HEK293 (cell line): ENCODE measurements around the gene KIAA0319L.

Experiments
- CTCF ChIA-PET: fragments of 350-600 bp; formaldehyde crosslinking; extraction: SDS; loops from one replicate; lab custom pipeline; 2021; ENCODE audit warnings: antibody characterized with exemption; lab: Yijun Ruan, JAX
- POLR2A ChIA-PET: fragments of 300-600 bp; formaldehyde crosslinking; extraction: SDS; loops from one replicate; lab custom pipeline; 2020; ENCODE audit warnings: antibody characterized with exemption, inconsistent platforms; lab: Yijun Ruan, JAX
- H3K27ac ChIP-seq: fragments of 200-500 bp; sonication (Bioruptor generic); 2 replicates; pipeline ENCODE4 v1.5.1; 2014; ENCODE audit warnings: low read depth, low read length, control low read depth, inconsistent platforms; ENCODE audit errors: extremely low read depth
- H3K36me3 ChIP-seq, 2 experiments: fragments of 200-500 bp in 1 of 2; sonication (Bioruptor generic) in 1 of 2; 1 replicate in 1 of 2; 2 replicates in 1 of 2; pipeline ENCODE4 v1.5.1; 2014 to 2017; ENCODE audit warnings: inconsistent platforms in 2 of 2, low read length in 2 of 2; ENCODE audit not compliant: control insufficient read depth in 2 of 2, insufficient read depth in 1 of 2
- H3K4me1 ChIP-seq: fragments of 200-500 bp; sonication (Bioruptor generic); 2 replicates; pipeline ENCODE4 v1.5.1; 2014; ENCODE audit warnings: mild to moderate bottlenecking, low read length, inconsistent platforms; ENCODE audit not compliant: control insufficient read depth, insufficient read depth
- H3K4me3 ChIP-seq: 2 replicates; pipeline ENCODE4 v1.5.1; 2011; ENCODE audit warnings: low read depth, mild to moderate bottlenecking, control low read depth, low read length, moderate library complexity
- H3K9me3 ChIP-seq: fragments of 200-500 bp; sonication (Bioruptor generic); 2 replicates; pipeline ENCODE4 v1.5.1; 2014; ENCODE audit warnings: low read depth, low read length, inconsistent platforms; ENCODE audit not compliant: control insufficient read depth, insufficient read depth
- AEBP2 ChIP-seq: fragments of 450-650 bp; formaldehyde crosslinking; IDR thresholded peaks from 2 replicates; pipeline ENCODE4 v1.5.1; 2016; ENCODE audit warnings: missing biosample characterization, missing genetic modification characterization, borderline replicate concordance
- BCL11B ChIP-seq: fragments of 450-650 bp; formaldehyde crosslinking; IDR thresholded peaks from 2 replicates; pipeline ENCODE4 v1.5.1; 2016; ENCODE audit warnings: low read depth, missing biosample characterization, missing genetic modification characterization
- FEZF1 ChIP-seq: fragments of 450-650 bp; formaldehyde crosslinking; IDR thresholded peaks from 2 replicates; pipeline ENCODE4 v1.5.1; 2016; ENCODE audit warnings: missing biosample characterization, missing genetic modification characterization
- GLIS2 ChIP-seq: fragments of 450-650 bp; formaldehyde crosslinking; IDR thresholded peaks from 2 replicates; pipeline ENCODE4 v1.5.1; 2016; ENCODE audit warnings: missing biosample characterization, missing genetic modification characterization
- HOXC10 ChIP-seq: sonication (generic); formaldehyde crosslinking; IDR thresholded peaks from 2 replicates; pipeline ENCODE4 v1.8.1; 2023; ENCODE audit warnings: mild to moderate bottlenecking, missing genetic modification reagents
- PATZ1 ChIP-seq: fragments of 450-650 bp; formaldehyde crosslinking; IDR thresholded peaks from 2 replicates; pipeline ENCODE4 v1.5.1; 2016; ENCODE audit warnings: missing biosample characterization, missing genetic modification characterization
- SETDB1 ChIP-seq: IDR thresholded peaks from one replicate; pipeline ENCODE4 v1.6.1; 2017; ENCODE audit warnings: mild to moderate bottlenecking, low read length, moderate library complexity, mixed read lengths; ENCODE audit not compliant: insufficient read length
- YY1 ChIP-seq: fragments of 450-650 bp; formaldehyde crosslinking; IDR thresholded peaks from 2 replicates; pipeline ENCODE4 v1.5.1; 2018; ENCODE audit warnings: missing biosample characterization, missing genetic modification characterization
- ZNF350 ChIP-seq: fragments of 450-650 bp; formaldehyde crosslinking; IDR thresholded peaks from 2 replicates; pipeline ENCODE4 v1.5.0; 2017; ENCODE audit warnings: missing biosample characterization, mild to moderate bottlenecking, missing genetic modification characterization
- ZNF366 ChIP-seq: fragments of 450-650 bp; formaldehyde crosslinking; conservative IDR thresholded peaks from 2 replicates; pipeline ENCODE4 v1.5.1; 2016; ENCODE audit warnings: missing biosample characterization, missing genetic modification characterization
- ZNF398 ChIP-seq: fragments of 450-650 bp; formaldehyde crosslinking; IDR thresholded peaks from 2 replicates; pipeline ENCODE4 v1.5.1; 2017; ENCODE audit warnings: missing biosample characterization, missing genetic modification characterization
- ZNF571 ChIP-seq: fragments of 450-650 bp; formaldehyde crosslinking; IDR thresholded peaks from 2 replicates; pipeline ENCODE4 v1.5.0; 2017; ENCODE audit warnings: missing biosample characterization, missing genetic modification characterization
- ZNF600 ChIP-seq: fragments of 450-650 bp; formaldehyde crosslinking; IDR thresholded peaks from 2 replicates; pipeline ENCODE4 v1.5.1; 2016; ENCODE audit warnings: missing biosample characterization, missing genetic modification characterization
- ZNF623 ChIP-seq: fragments of 450-650 bp; formaldehyde crosslinking; IDR thresholded peaks from 2 replicates; pipeline ENCODE4 v1.5.1; 2016; ENCODE audit warnings: missing biosample characterization, missing genetic modification characterization
- ZNF624 ChIP-seq: fragments of 450-650 bp; formaldehyde crosslinking; IDR thresholded peaks from 2 replicates; pipeline ENCODE4 v1.5.1; 2017; ENCODE audit warnings: missing biosample characterization, missing genetic modification characterization
- ZNF645 ChIP-seq: fragments of 450-650 bp; formaldehyde crosslinking; IDR thresholded peaks from 2 replicates; pipeline ENCODE4; 2016; ENCODE audit warnings: missing biosample characterization, missing genetic modification characterization
- ZNF664 ChIP-seq: fragments of 450-650 bp; formaldehyde crosslinking; IDR thresholded peaks from 2 replicates; pipeline ENCODE4 v1.5.1; 2016; ENCODE audit warnings: missing biosample characterization, missing genetic modification characterization
- ZNF677 ChIP-seq: fragments of 450-650 bp; IDR thresholded peaks from 2 replicates; pipeline ENCODE4 v1.5.0; 2018; ENCODE audit warnings: missing biosample characterization, mild to moderate bottlenecking, missing genetic modification characterization, moderate library complexity
- ZNF747 ChIP-seq: fragments of 450-650 bp; formaldehyde crosslinking; IDR thresholded peaks from 2 replicates; pipeline ENCODE4 v1.5.1; 2016; ENCODE audit warnings: missing biosample characterization, missing genetic modification characterization
- ZNF776 ChIP-seq: fragments of 450-650 bp; formaldehyde crosslinking; IDR thresholded peaks from 2 replicates; pipeline ENCODE4 v1.5.0; 2017; ENCODE audit warnings: missing biosample characterization, missing genetic modification characterization, borderline replicate concordance
- ZNF843 ChIP-seq: fragments of 450-650 bp; formaldehyde crosslinking; IDR thresholded peaks from 2 replicates; pipeline ENCODE4 v1.5.1; 2016; ENCODE audit warnings: missing biosample characterization, missing genetic modification characterization
- TF ChIP-seq, protein P1 (sequence below): fragments of 450-650 bp; formaldehyde crosslinking; IDR thresholded peaks from 2 replicates; pipeline ENCODE4 v1.5.1; 2016; ENCODE audit warnings: missing biosample characterization, missing genetic modification characterization

The KIAA0319L gene

DNA sequence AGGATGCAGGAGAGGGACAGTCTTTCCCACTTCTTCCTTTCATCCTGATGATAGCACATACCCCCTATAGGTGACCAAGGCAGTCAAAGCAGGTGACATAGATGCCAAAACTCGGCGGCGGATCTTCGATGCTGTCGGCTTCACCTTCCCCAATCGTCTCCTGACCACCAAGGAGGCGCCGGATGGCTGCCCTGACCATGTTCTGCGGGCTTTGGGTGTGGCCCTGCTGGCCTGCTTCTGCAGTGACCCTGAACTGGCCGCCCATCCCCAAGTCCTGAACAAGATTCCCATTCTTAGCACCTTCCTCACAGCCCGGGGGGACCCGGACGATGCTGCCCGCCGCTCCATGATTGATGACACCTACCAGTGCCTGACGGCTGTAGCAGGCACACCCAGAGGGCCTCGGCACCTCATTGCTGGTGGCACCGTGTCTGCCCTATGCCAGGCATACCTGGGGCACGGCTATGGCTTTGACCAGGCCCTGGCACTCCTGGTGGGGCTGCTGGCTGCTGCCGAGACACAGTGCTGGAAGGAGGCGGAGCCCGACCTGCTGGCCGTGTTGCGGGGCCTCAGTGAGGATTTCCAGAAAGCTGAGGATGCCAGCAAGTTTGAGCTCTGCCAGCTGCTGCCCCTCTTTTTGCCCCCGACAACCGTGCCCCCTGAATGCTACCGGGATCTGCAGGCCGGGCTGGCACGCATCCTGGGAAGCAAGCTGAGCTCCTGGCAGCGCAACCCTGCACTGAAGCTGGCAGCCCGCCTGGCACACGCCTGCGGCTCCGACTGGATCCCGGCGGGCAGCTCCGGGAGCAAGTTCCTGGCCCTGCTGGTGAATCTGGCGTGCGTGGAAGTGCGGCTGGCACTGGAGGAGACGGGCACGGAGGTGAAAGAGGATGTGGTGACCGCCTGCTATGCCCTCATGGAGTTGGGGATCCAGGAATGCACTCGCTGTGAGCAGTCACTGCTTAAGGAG, 3.3 kb upstream of the KIAA0319L start:
- H3K4me1 ChIP-seq, result peaks cover 10% of the 10 kb centered on the region
- TF ChIP-seq ZNF843, result no peak
- H3K4me3 ChIP-seq, result no peak overlapping the region
- ChIA-PET CTCF (interaction anchor here (1.5 kb wide), 1 partner anchor 167 kb away, joined by 4 read pairs; no protein-coding TSS in a partner anchor), POLR2A (interaction anchor here (1.6 kb wide), 1 partner anchor 155 kb away, joined by 4 read pairs; no protein-coding TSS in a partner anchor)
- H3K36me3 ChIP-seq, result peaks cover 0 to 63% of the 10 kb centered on the region in 2 experiments; a peak in 2 of 3 replicates
- no peak overlapping the region for H3K27ac ChIP-seq
- no peaks in the 10 kb centered on the region for H3K9me3 ChIP-seq

GRCh38 chr1:35559317-35559944, 2.2 kb upstream of the KIAA0319L start:
- H3K27ac ChIP-seq, result no peak overlapping the region
- CTCF ChIA-PET, result interaction anchor here (0.5 to 1.5 kb wide), 4 partner anchors 9 to 590 kb away, joined by 3 to 4 read pairs (median 4); partner anchors contain the start of gene TRAPPC3
- TF ChIP-seq ZNF366 (tag by site-specific recombination) (no peak), SETDB1 (no peak), ZNF398 (0 out of 2 replicates have a peak, but pooled peaks have one; percentile 16), ZNF624 (tag by site-specific recombination) (no peak), HOXC10 (no peak), ZNF600 (tag by site-specific recombination) (peak; percentile 66), ZNF571 (tag by site-specific recombination) (no peak), ZNF747 (tag by site-specific recombination) (no peak), AEBP2 (tag by site-specific recombination) (no peak), ZNF645 (tag by site-specific recombination) (no peak), ZNF677 (tag by site-specific recombination) (no peak), FEZF1 (tag by site-specific recombination) (no peak), ZNF776 (tag by site-specific recombination) (no peak), YY1 (tag by site-specific recombination) (no peak), BCL11B (tag by site-specific recombination) (no peak), GLIS2 (tag by site-specific recombination) (peak; percentile 40; the same call in 1 of the 2 replicates), ZNF350 (tag by site-specific recombination) (no peak), ZNF664 (tag by site-specific recombination) (no peak), PATZ1 (tag by site-specific recombination) (peak; percentile 71), ZNF623 (tag by site-specific recombination) (no peak)
- TF ChIP-seq, protein P1, sequence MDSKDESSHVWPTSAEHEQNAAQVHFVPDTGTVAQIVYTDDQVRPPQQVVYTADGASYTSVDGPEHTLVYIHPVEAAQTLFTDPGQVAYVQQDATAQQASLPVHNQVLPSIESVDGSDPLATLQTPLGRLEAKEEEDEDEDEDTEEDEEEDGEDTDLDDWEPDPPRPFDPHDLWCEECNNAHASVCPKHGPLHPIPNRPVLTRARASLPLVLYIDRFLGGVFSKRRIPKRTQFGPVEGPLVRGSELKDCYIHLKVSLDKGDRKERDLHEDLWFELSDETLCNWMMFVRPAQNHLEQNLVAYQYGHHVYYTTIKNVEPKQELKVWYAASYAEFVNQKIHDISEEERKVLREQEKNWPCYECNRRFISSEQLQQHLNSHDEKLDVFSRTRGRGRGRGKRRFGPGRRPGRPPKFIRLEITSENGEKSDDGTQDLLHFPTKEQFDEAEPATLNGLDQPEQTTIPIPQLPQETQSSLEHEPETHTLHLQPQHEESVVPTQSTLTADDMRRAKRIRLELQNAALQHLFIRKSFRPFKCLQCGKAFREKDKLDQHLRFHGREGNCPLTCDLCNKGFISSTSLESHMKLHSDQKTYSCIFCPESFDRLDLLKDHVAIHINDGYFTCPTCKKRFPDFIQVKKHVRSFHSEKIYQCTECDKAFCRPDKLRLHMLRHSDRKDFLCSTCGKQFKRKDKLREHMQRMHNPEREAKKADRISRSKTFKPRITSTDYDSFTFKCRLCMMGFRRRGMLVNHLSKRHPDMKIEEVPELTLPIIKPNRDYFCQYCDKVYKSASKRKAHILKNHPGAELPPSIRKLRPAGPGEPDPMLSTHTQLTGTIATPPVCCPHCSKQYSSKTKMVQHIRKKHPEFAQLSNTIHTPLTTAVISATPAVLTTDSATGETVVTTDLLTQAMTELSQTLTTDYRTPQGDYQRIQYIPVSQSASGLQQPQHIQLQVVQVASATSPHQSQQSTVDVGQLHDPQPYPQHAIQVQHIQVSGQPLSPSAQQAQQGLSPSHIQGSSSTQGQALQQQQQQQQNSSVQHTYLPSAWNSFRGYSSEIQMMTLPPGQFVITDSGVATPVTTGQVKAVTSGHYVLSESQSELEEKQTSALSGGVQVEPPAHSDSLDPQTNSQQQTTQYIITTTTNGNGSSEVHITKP (tag by site-specific recombination), result no peak

More at GRCh38 chr1:35559317-35559944, 2.2 kb upstream of the KIAA0319L start:
- Histone ChIP-seq H3K4me1 (peaks cover 20% of the 10 kb centered on the region), H3K4me3 (no peak overlapping the region), H3K36me3 (peaks cover 0 to 53% of the 10 kb centered on the region in 2 experiments; a peak in 2 of 3 replicates), H3K9me3 (no peaks in the 10 kb centered on the region)
- POLR2A ChIA-PET, result interaction anchor here (0.9 to 1.6 kb wide), 2 partner anchors 23 to 156 kb away, joined by 3 to 4 read pairs; no protein-coding TSS in a partner anchor
